WERI-Rb-1 (cell line): ENCODE measurements around the gene MAML3.
A peak's percentile ranks its signal among the peaks of the same experiment; 100 is the strongest.
"Not testable (repeated sequence)": the region's sequence is repeated elsewhere in the genome, so short reads cannot be mapped to it uniquely, and the experiment has no call there.

Experiments used
- DNase-seq: peaks from one replicate; pipeline ENCODE4 v3.0.0-alpha.2; 2020
- H3K27ac ChIP-seq: fragments of 250-450 bp; sonication (Bioruptor Pico); 2 replicates; pipeline ENCODE4 v1.5.1; 2020; ENCODE audit warnings: mild to moderate bottlenecking, moderate library complexity
- H3K27me3 ChIP-seq: fragments of 250-450 bp; sonication (Bioruptor Pico); 2 replicates; pipeline ENCODE4 v1.5.1; 2021; ENCODE audit warnings: mild to moderate bottlenecking, low read depth, moderate library complexity; ENCODE audit not compliant: insufficient read depth, severe bottlenecking
- H3K36me3 ChIP-seq: fragments of 250-450 bp; sonication (Bioruptor Pico); 2 replicates; pipeline ENCODE4 v1.5.1; 2020; ENCODE audit warnings: mild to moderate bottlenecking, moderate library complexity
- H3K4me3 ChIP-seq: 2 replicates; pipeline ENCODE4 v1.5.1; 2011; ENCODE audit warnings: low read depth, mild to moderate bottlenecking, control low read depth, low read length
- H3K9me3 ChIP-seq: fragments of 250-450 bp; sonication (Bioruptor Pico); 2 replicates; pipeline ENCODE4 v1.5.1; 2021; ENCODE audit warnings: mild to moderate bottlenecking, moderate library complexity; ENCODE audit not compliant: severe bottlenecking
- TF ChIP-seq, protein P1 (sequence below): IDR thresholded peaks from 2 replicates; pipeline ENCODE4 v1.5.1; 2011; ENCODE audit warnings: low read depth, mild to moderate bottlenecking, control low read depth, inconsistent platforms, low read length

The MAML3 gene

DNA sequence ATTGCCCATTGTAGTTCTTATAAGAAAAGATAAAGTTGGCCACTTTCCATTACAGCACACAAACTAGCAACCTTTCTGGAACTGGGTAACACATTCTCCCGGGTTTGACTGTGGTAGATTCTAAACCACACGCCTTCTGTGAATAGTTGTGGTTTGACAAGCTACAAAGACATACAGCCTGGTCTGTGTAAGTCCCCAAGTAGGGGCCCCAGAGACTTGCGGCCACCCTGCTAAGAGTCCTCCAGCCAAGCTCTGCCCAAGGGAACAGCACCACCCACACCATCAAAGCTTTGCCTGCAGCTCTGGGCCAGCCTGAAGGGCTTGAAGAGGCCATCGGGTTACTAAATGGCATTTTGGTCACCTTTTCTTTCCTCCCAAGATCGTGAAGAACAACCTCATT is 203.4 kb downstream of the MAML3 start:
- Histone ChIP-seq H3K27ac (no peak overlapping the region), H3K36me3 (no peaks in the 10 kb centered on the region), H3K4me3 (no peak overlapping the region), H3K27me3 (no peaks in the 10 kb centered on the region), H3K9me3 (no peaks in the 10 kb centered on the region)
- TF ChIP-seq, protein P1, sequence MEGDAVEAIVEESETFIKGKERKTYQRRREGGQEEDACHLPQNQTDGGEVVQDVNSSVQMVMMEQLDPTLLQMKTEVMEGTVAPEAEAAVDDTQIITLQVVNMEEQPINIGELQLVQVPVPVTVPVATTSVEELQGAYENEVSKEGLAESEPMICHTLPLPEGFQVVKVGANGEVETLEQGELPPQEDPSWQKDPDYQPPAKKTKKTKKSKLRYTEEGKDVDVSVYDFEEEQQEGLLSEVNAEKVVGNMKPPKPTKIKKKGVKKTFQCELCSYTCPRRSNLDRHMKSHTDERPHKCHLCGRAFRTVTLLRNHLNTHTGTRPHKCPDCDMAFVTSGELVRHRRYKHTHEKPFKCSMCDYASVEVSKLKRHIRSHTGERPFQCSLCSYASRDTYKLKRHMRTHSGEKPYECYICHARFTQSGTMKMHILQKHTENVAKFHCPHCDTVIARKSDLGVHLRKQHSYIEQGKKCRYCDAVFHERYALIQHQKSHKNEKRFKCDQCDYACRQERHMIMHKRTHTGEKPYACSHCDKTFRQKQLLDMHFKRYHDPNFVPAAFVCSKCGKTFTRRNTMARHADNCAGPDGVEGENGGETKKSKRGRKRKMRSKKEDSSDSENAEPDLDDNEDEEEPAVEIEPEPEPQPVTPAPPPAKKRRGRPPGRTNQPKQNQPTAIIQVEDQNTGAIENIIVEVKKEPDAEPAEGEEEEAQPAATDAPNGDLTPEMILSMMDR: no peak
- no peak for DNase-seq

DNA sequence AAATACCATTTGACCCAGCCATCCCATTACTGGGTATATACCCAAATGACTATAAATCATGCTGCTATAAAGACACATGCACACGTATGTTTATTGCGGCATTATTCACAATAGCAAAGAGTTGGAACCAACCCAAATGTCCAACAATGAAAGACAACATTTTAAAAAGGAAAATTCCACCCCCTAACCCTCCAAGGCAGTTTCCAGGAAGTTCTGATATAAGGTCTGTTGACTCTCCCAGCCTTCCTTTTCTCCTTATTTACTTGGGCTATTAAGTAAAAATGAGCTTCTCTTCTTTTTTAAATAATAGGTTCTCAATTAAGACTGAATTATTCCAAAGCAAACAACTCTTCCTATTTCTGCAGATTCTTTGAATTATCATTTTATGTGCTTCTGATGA is 209.1 kb downstream of the MAML3 start:
- not testable (repeated sequence) for H3K9me3 ChIP-seq

DNA sequence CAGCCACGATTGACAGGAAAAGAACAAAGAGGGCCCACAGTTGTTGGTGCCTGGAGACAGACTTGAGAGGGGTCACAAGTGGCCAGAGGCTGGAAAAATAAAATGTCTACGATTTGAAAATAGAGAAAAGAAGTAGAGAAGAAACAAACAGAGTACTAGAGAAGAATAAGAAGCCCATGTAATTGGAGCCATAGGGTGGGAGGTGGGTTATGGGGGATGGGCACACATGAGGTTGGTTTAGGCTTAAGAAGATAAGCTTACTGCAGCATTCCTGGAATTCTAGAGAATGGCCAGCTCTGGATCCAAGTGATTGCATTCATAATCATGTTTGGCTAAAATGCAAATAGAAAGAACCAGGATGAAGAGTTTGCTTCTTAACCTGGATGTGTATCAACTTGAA is 210.7 kb downstream of the MAML3 start:
- peak; percentile 51 for DNase-seq
- H3K27ac ChIP-seq: peak overlapping the region; percentile 47; the same call in 1 of the 2 replicates

More for the DNA sequence above, 209.1 kb downstream of the MAML3 start:
- H3K36me3 ChIP-seq, DNase-seq, H3K4me3 ChIP-seq, H3K27me3 ChIP-seq, H3K27ac ChIP-seq: not testable (repeated sequence)

DNA sequence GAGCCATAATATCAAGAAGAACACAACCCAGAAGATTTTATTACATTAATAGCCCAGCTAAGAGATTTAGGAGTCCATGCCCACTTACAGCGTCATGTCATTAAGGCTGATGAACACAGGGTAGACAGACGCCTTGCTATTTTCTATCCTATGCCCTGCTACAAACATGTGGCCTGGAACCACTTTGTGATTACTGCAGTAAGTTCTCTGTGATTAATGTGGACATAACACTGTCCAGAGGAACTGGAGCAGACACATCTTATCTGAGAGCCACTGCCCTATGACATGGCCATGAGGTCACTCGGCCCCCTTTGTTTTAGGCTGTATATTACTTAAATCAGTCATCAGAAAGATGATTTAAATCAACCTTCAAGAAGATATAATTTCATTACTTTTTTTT is 211.7 kb downstream of the MAML3 start:
- Histone ChIP-seq H3K27me3 (no peaks in the 10 kb centered on the region), H3K27ac (no peak overlapping the region)
- TF ChIP-seq, protein P1: no peak

More for the DNA sequence above, 210.7 kb downstream of the MAML3 start:
- H3K9me3 ChIP-seq: no peaks in the 10 kb centered on the region
- H3K4me3 ChIP-seq: no peak overlapping the region
- H3K27me3 ChIP-seq: no peaks in the 10 kb centered on the region
- TF ChIP-seq, protein P1: no peak
- H3K36me3 ChIP-seq: no peaks in the 10 kb centered on the region

DNA sequence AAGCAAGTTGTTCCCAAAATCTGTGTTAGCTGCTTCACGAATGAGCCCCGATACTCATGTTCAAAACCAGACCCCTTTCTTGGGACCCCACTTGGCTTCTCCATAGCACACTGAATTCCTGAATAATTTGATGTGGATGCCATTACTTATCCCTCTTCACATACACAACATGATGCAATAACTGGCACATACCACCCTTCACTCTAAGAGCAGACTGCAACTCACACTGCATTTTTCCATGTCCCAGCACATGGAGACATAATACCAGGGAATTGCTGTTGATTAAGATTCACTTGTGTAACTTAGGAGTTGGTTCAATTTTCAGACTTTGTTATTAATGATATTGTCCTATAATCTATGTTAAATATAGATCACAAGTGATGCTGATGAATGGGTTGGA is 213.4 kb downstream of the MAML3 start:
- no peak overlapping the region for H3K4me3 ChIP-seq
- TF ChIP-seq, protein P1: no peak
- no peaks in the 10 kb centered on the region for H3K36me3 ChIP-seq
- no peak overlapping the region for H3K27ac ChIP-seq
- no peak for DNase-seq
- no peaks in the 10 kb centered on the region for H3K9me3 ChIP-seq
- no peaks in the 10 kb centered on the region for H3K27me3 ChIP-seq

More for the DNA sequence above, 211.7 kb downstream of the MAML3 start:
- Histone ChIP-seq H3K4me3 (no peak overlapping the region), H3K36me3 (no peaks in the 10 kb centered on the region), H3K9me3 (no peaks in the 10 kb centered on the region)
- DNase-seq: peak; percentile 26

DNA sequence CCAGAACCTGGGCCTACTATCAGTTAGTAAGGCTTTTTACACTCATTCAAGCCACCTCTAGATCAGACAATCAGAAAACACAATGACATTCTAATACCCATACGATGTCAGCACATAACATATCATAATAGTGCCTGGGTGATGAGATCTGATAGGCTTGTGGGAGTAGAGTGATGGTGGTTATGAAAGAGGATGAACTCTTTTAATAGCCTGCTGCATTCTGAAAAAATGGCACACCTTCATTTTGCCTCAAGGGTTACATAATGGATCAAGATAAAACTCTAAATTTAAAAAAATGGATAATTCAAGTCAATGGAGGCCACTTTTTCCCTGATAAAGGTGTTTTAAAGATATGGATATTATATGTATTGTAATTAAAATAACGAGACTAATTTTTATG is 215.6 kb downstream of the MAML3 start:
- H3K36me3 ChIP-seq: no peaks in the 10 kb centered on the region
- no peak overlapping the region for H3K4me3 ChIP-seq
- no peaks in the 10 kb centered on the region for H3K9me3 ChIP-seq
- H3K27me3 ChIP-seq: no peaks in the 10 kb centered on the region
- no peak overlapping the region for H3K27ac ChIP-seq
- TF ChIP-seq, protein P1: no peak
- DNase-seq: no peak
